CD4-positive, alpha-beta memory T cell (primary cell): Measurements from ENCODE around the gene PLVAP. TPM values are rescaled to one million over a fixed set of nuclear protein-coding genes. Genes with fewer than 3 reads are reported as not detected.

ENCODE experiments used
- CTCF ChIA-PET: fragments of 350-600 bp; sonication (Branson Sonifier 250); formaldehyde crosslinking; loops from one replicate; lab custom pipeline; 2021; ENCODE audit warnings: inconsistent platforms; ENCODE audit not compliant: partially characterized antibody; lab: Charles Lee
- POLR2A ChIA-PET: fragments of 350-600 bp; sonication (Branson Sonifier 250); formaldehyde crosslinking; loops from one replicate; lab custom pipeline; 2021; ENCODE audit not compliant: partially characterized antibody; lab: Charles Lee
- DNase-seq, 5 donors: peaks; one replicate each; pipeline versions ENCODE4 v3.0.0 to v3.0.0-alpha.2; 2020 to 2022; ENCODE audit warnings: mixed read lengths in 1 of 5
- H3K27ac ChIP-seq: one replicate; pipeline ENCODE4 v1.7.0; 2013; ENCODE audit warnings: low read depth, low read length
- H3K27me3 ChIP-seq: 2 replicates; pipeline ENCODE4 v1.7.0; 2013; ENCODE audit warnings: mild to moderate bottlenecking, low read length, moderate library complexity; ENCODE audit not compliant: insufficient read depth
- H3K36me3 ChIP-seq: 2 replicates; pipeline ENCODE4 v1.7.0; 2013; ENCODE audit warnings: mild to moderate bottlenecking, low read length, moderate library complexity; ENCODE audit not compliant: insufficient read depth
- H3K4me1 ChIP-seq: 2 replicates; pipeline ENCODE4 v1.7.0; 2013; ENCODE audit warnings: mild to moderate bottlenecking, low read length, moderate library complexity; ENCODE audit not compliant: insufficient read depth
- H3K4me3 ChIP-seq, 2 donors: one replicate each; pipeline ENCODE4 v1.7.0; 2013; ENCODE audit warnings: low read length in 2 of 2, mild to moderate bottlenecking in 1 of 2
- H3K9me3 ChIP-seq, 2 donors: one replicate each; pipeline ENCODE4 v1.7.0; 2013; ENCODE audit warnings: low read length in 2 of 2, control low read depth in 1 of 2; ENCODE audit not compliant: control insufficient read depth in 1 of 2
- H3K27ac Mint-ChIP-seq, 7 donors: one replicate each; pipeline ENCODE4 v1.8.0; 2020 to 2021; ENCODE audit warnings: mixed read lengths in 7 of 7, mild to moderate bottlenecking in 6 of 7, inconsistent platforms in 3 of 7, moderate library complexity in 3 of 7
- H3K27me3 Mint-ChIP-seq, 2 donors: one replicate each; pipeline ENCODE4 v1.8.0; 2020 to 2021; ENCODE audit warnings: mixed read lengths in 2 of 2
- H3K36me3 Mint-ChIP-seq, 2 donors: one replicate each; pipeline ENCODE4 v1.8.0; 2020 to 2021; ENCODE audit warnings: mixed read lengths in 2 of 2, inconsistent platforms in 1 of 2, mild to moderate bottlenecking in 1 of 2
- H3K4me1 Mint-ChIP-seq, 4 donors: one replicate each; pipeline ENCODE4 v1.8.0; 2020 to 2021; ENCODE audit warnings: mixed read lengths in 4 of 4, mild to moderate bottlenecking in 1 of 4
- H3K4me3 Mint-ChIP-seq, 8 donors: one replicate each; pipeline ENCODE4 v1.8.0; 2020 to 2021; ENCODE audit warnings: mixed read lengths in 8 of 8, mild to moderate bottlenecking in 7 of 8, moderate library complexity in 6 of 8, inconsistent platforms in 3 of 8
- H3K9me3 Mint-ChIP-seq, 8 donors: one replicate each; pipeline ENCODE4 v1.8.0; 2020 to 2021; ENCODE audit warnings: mixed read lengths in 8 of 8, mild to moderate bottlenecking in 5 of 8, inconsistent platforms in 3 of 8, moderate library complexity in 1 of 8
- intact Hi-C: fragments of 100-400 bp; cut with micrococcal nuclease; formaldehyde crosslinking; loops from one replicate; pipeline ENCODE4 v1.15.1; 2023
- polyA plus RNA-seq, 2 donors: library from polyadenylated mRNA; unstranded; fragments of 300-500 nt; fragmentation: Illumina TruSeq; gene quantifications; one replicate each; pipeline ENCODE4 v1.2.3, GENCODE V29; 2021
- total RNA-seq, 2 experiments: library from RNA; stranded (reverse); gene quantifications; one replicate each; pipeline ENCODE4 v1.2.3, GENCODE V29; 2021

Gene PLVAP
- total and polyA plus RNA-seq, 4 experiments from 2014 or later = 0.23 TPM; not detected in 3

- Mint-ChIP-seq H3K4me3 (peak overlapping the region; percentile 88 to 94 (median 91)), H3K9me3 (peaks cover 0 to 2% (median 0%) of the 10 kb centered on the region in 8 donors), H3K36me3 (no peaks in the 10 kb centered on the region), H3K4me1 (peaks cover 14 to 24% (median 19%) of the 10 kb centered on the region in 4 donors), H3K27ac (peak overlapping the region; percentile 30 to 94 (median 64)), H3K27me3 (no peaks in the 10 kb centered on the region)
- H3K9me3 ChIP-seq = no peaks in the 10 kb centered on the region
- DNase-seq = peak; percentile 83 to 86 (median 83)
- peak overlapping the region; percentile 29 to 63 for H3K4me3 ChIP-seq
- no peaks in the 10 kb centered on the region for H3K36me3 ChIP-seq
- H3K27me3 ChIP-seq = no peaks in the 10 kb centered on the region
- POLR2A ChIA-PET = interaction anchor here (0.9 to 1.8 kb wide), 6 partner anchors 15 to 315 kb away, joined by 3 to 5 read pairs (median 4); partner anchors contain the start of genes BST2, HAUS8, MVB12A and MYO9B
- peak overlapping the region; percentile 34 for H3K27ac ChIP-seq
- CTCF ChIA-PET = interaction anchor here (0.7 to 8.0 kb wide), 19 partner anchors 9 to 130 kb away, joined by 3 to 65 read pairs (median 5); partner anchors contain the start of genes BST2, MRPL34, MVB12A and TMEM221
- intact Hi-C loops = loop anchor here (1.0 to 5.0 kb wide), 4 partner anchors 57 to 324 kb away; partner anchors contain the start of gene ANO8
- H3K4me1 ChIP-seq = peaks cover 27% of the 10 kb centered on the region
Measured at GRCh38 chr19:17390665-17391370, 13.7 kb upstream of the PLVAP start.

- no peaks in the 10 kb centered on the region for H3K9me3 ChIP-seq
- peak overlapping the region; percentile 35 to 94 (median 91) for H3K4me3 Mint-ChIP-seq
Measured at GRCh38 chr19:17389957-17390664, 13.0 kb upstream of the PLVAP start.

GRCh38 chr19:17389288-17389687 lies 12.1 kb upstream of the PLVAP start:
- H3K36me3 ChIP-seq = no peaks in the 10 kb centered on the region
- Mint-ChIP-seq H3K27me3 (no peaks in the 10 kb centered on the region), H3K4me1 (peaks cover 8 to 15% (median 12%) of the 10 kb centered on the region in 4 donors), H3K36me3 (no peaks in the 10 kb centered on the region), H3K9me3 (peaks cover 0 to 2% (median 0%) of the 10 kb centered on the region in 8 donors), H3K27ac (peak overlapping the region in 1 of 7 donors; percentile 4), H3K4me3 (peak overlapping the region in 3 of 8 donors; percentile 2 to 65 (median 44))
- ChIA-PET POLR2A (interaction anchor here (0.6 to 2.0 kb wide), 6 partner anchors 17 to 125 kb away, joined by 3 to 6 read pairs (median 4); partner anchors contain the start of genes ANO8, MVB12A and USHBP1), CTCF (interaction anchor here (1.0 to 8.0 kb wide), 25 partner anchors 8 to 218 kb away, joined by 3 to 65 read pairs (median 6); partner anchors contain the start of genes BABAM1, DDA1, MRPL34 and MVB12A)
- H3K27ac ChIP-seq = no peak overlapping the region
- H3K4me1 ChIP-seq = peaks cover 19% of the 10 kb centered on the region
- H3K4me3 ChIP-seq = no peak overlapping the region
- no peaks in the 10 kb centered on the region for H3K9me3 ChIP-seq
- DNase-seq = no peak
- intact Hi-C loops = no loop called here
- H3K27me3 ChIP-seq = no peaks in the 10 kb centered on the region

More at GRCh38 chr19:17389957-17390664, 13.0 kb upstream of the PLVAP start:
- H3K27me3 Mint-ChIP-seq = no peaks in the 10 kb centered on the region
- H3K27ac Mint-ChIP-seq = peak overlapping the region in 1 of 7 donors; percentile 15
- peaks cover 11 to 20% (median 16%) of the 10 kb centered on the region in 4 donors for H3K4me1 Mint-ChIP-seq
- no peaks in the 10 kb centered on the region for H3K36me3 Mint-ChIP-seq
- ChIA-PET CTCF (interaction anchor here (0.7 to 8.0 kb wide), 24 partner anchors 9 to 217 kb away, joined by 3 to 65 read pairs (median 6); partner anchors contain the start of genes BST2, DDA1, MRPL34 and MVB12A), POLR2A (interaction anchor here (0.9 to 2.0 kb wide), 6 partner anchors 16 to 76 kb away, joined by 3 to 6 read pairs (median 4); partner anchors contain the start of genes ANO8 and MVB12A)
- intact Hi-C loops = loop anchor here (5.0 kb wide), 1 partner anchor 323 kb away; no protein-coding TSS in a partner anchor
- Histone ChIP-seq H3K4me1 (peaks cover 24% of the 10 kb centered on the region), H3K27me3 (no peaks in the 10 kb centered on the region), H3K4me3 (peak overlapping the region in 1 of 2 donors; percentile 29), H3K27ac (peak overlapping the region; percentile 34), H3K36me3 (no peaks in the 10 kb centered on the region)
- H3K9me3 Mint-ChIP-seq = peaks cover 0 to 2% (median 0%) of the 10 kb centered on the region in 8 donors
- no peak for DNase-seq

- intact Hi-C loops = loop anchor here (1.0 kb wide), 2 partner anchors 40 to 94 kb away; no protein-coding TSS in a partner anchor
- Histone ChIP-seq H3K4me3 (no peak overlapping the region), H3K27me3 (no peaks in the 10 kb centered on the region), H3K27ac (no peak overlapping the region), H3K9me3 (no peaks in the 10 kb centered on the region), H3K36me3 (no peaks in the 10 kb centered on the region), H3K4me1 (peaks cover 12% of the 10 kb centered on the region)
- POLR2A ChIA-PET = interaction anchor here (0.6 to 1.5 kb wide), 3 partner anchors 51 to 94 kb away, joined by 3 to 7 read pairs (median 3); partner anchors contain the start of genes ANO8 and MRPL34
- H3K27ac Mint-ChIP-seq = peak overlapping the region in 2 of 7 donors; percentile 23 to 42
- H3K4me1 Mint-ChIP-seq = peaks cover 6 to 18% (median 7%) of the 10 kb centered on the region in 4 donors
- CTCF ChIA-PET = interaction anchor here (0.7 to 8.0 kb wide), 24 partner anchors 9 to 318 kb away, joined by 3 to 65 read pairs (median 5); partner anchors contain the start of genes BABAM1, BST2, MRPL34 and USHBP1
- H3K4me3 Mint-ChIP-seq = no peak overlapping the region
- peak; percentile 51 to 56 (median 53) for DNase-seq
- no peaks in the 10 kb centered on the region for H3K36me3 Mint-ChIP-seq
- no peaks in the 10 kb centered on the region for H3K27me3 Mint-ChIP-seq
- peaks cover 0 to 1% (median 0%) of the 10 kb centered on the region in 8 donors for H3K9me3 Mint-ChIP-seq
Measured at GRCh38 chr19:17385878-17386611, 8.9 kb upstream of the PLVAP start.

- Histone ChIP-seq H3K4me3 (no peak overlapping the region), H3K27ac (no peak overlapping the region), H3K27me3 (no peaks in the 10 kb centered on the region), H3K4me1 (peaks cover 6% of the 10 kb centered on the region), H3K36me3 (no peaks in the 10 kb centered on the region), H3K9me3 (no peaks in the 10 kb centered on the region)
- no peaks in the 10 kb centered on the region for H3K36me3 Mint-ChIP-seq
- ChIA-PET CTCF (interaction anchor here (1.2 to 1.7 kb wide), 5 partner anchors 9 to 120 kb away, joined by 3 to 5 read pairs (median 3); no protein-coding TSS in a partner anchor), POLR2A (no interaction called here)
- peak overlapping the region in 1 of 7 donors; percentile 57 for H3K27ac Mint-ChIP-seq
- intact Hi-C loops = no loop called here
- H3K4me1 Mint-ChIP-seq = peaks cover 3 to 12% (median 5%) of the 10 kb centered on the region in 4 donors
- H3K27me3 Mint-ChIP-seq = peaks cover 2 to 4% of the 10 kb centered on the region in 2 donors
- H3K4me3 Mint-ChIP-seq = peak overlapping the region in 3 of 8 donors; percentile 10 to 46 (median 14)
- H3K9me3 Mint-ChIP-seq = peaks cover 0 to 3% (median 0%) of the 10 kb centered on the region in 8 donors
- no peak for DNase-seq
Measured at GRCh38 chr19:17380426-17381138, 3.4 kb upstream of the PLVAP start.
